NCI-H82 (cell line): ENCODE data around the gene COL4A2.

Experiments
- DNase-seq: peaks from one replicate; lab custom pipeline; 2025; lab: John Stamatoyannopoulos, UW

The COL4A2 gene

DNA sequence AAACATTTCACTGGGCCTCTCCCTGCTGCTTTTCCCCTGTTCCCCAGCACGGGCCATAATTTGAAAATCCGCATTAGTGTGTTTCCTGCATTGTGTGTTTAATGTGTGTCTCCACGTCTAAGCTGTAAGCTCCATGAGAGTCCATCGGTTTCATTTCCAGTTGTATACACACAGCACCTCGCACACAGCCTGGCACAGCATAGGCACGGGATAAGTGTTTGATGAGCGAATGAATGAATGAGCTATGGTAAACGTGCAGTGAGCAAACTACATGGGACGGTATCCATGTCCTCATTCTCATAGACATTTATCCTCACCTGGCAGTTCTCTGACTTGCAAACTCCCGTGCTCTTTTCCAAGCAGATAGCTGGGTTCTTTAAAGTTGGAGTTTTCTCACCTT, 148.4 kb downstream of the COL4A2 start:
- DNase-seq = no peak

DNA sequence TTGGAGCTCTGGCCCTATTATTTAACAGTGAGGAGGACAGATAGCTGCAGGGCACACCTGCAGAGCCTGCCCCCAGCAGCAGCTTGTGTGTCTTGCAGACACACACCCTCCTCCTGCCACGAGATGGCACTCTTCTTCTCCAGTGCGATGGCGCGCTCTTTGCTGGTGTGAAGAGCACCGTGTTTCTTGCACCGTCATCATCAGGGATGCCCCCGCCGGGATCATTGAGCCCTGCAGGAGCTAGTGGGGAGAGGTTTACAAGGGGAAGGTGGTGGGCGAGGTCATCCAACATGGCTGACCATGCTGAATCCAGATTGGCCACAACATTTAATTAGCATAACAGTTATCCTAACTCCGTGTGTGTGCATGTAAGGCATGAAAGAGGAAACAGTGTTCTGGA, 148.9 kb downstream of the COL4A2 start:
- DNase-seq = peak; percentile 93

DNA sequence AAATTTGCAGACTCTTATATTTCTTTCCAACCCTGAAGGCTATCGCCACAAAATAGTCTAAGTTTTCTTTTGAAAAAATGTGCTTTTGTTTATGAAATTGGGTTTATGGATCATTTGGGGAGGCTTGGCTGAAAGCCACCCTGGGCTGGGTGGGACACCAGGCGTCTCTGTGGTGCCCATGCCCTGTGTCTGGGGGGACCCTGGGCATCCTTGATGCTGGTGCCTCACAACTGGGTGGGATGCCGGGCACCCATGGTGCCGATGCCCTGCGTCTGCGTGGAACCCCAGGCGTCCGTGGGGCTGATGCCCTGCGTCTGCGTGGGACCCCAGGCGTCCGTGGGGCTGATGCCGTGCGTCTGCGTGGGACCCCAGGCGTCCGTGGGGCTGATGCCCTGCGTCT, 149.5 kb downstream of the COL4A2 start:
- no peak for DNase-seq

DNA sequence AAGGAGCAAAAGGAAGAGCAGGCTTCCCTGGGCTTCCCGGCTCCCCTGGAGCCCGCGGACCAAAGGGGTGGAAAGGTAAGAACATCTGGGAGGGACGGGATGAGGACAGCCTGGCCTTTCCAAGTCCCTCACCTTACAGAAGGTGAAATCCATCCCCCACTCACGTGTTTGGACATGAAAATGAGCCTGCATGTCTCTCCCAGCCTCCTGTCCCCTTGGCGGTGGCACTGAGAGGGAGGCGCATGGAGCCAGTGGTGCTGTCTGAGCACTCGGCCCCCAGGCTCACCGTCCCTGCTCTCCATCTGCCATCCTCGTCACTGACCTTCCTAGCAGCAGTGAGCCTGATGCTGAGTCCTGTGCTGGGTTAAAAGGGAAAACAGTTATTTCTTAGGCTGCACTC, 150.3 kb downstream of the COL4A2 start:
- no peak for DNase-seq

DNA sequence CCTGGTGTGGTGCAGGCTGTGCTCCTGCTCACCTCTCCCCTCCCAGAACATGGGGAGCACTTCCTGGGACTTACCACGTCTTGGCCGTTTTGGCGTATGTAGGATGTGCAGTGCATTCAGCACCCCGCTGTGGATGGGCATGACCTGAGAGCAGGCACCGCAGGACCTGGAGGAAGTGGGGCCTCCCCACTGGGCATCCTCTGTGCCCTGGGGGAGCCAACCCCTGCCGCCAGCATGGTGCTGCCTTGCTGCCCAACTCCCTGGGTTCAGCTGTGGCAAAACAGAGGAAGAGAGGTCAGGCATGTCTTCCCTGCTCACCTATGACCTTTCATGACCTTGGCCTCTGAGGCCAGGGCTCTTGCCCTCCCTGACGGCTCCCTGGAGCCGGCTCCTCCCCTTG, 150.9 kb downstream of the COL4A2 start:
- DNase-seq = no peak

DNA sequence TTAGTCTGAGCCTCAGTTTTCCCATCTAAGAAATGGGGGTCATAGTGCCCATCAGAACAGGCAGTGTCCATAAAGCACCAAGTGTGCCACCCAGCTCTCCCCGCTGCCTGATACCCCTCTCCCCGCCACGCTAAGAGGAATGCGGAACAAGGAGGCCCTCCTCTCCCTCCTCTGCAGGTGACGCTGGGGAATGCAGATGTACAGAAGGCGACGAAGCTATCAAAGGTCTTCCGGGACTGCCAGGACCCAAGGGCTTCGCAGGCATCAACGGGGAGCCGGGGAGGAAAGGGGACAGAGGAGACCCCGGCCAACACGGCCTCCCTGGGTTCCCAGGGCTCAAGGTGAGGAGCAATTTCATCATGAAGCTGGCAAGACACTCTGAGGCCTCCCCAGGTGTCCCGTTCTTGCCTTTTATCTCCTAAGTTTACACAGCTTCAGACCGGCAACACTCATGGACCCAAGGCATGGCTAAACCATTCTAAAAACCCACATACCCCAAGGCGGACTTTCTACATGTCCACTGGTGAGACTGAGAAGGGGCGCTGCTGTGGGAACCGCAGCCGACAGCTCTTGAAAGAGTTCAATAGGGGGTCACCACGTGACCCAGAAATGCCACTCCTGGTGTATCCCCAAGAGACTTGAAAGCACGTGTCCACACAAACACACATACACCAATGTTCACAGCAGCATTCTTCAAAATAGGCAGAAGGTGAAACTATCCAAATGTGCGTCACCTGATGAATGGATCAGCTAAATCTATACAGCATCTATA, 151.7 kb downstream of the COL4A2 start:
- no peak for DNase-seq

DNA sequence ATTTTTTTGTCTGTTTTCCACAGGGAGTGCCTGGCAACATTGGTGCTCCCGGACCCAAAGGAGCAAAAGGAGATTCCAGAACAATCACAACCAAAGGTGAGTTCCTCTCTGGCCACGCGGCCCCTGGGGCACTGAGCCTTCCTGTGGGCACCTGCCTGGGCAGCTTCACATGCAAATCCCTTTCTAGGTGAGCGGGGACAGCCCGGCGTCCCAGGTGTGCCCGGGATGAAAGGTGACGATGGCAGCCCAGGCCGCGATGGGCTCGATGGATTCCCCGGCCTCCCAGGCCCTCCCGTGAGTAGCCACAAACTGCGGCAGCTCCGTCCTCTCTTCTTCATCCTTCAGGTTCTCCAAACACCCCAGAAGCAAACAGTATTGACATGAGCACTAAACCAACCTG, 155.0 kb downstream of the COL4A2 start:
- DNase-seq = no peak

DNA sequence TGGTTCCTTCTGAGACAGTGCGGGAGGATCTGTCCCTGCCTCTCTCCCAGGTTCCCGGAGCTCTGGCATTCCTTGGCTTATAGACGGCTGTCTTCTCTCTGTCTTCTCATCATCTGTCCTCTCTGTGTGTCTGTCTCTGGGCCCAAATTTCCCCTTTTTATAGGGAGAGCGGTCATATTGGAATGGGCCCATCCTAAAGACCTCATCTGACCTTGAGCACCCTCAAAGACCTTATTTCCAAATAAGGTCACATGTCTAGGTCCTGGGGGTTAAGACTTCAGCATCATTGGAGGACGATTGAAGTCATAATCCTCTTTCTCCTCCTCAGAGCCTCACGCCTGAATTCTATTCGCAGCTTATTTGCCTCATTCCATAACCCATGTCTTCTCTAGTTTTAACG, 156.1 kb downstream of the COL4A2 start:
- no peak for DNase-seq

DNA sequence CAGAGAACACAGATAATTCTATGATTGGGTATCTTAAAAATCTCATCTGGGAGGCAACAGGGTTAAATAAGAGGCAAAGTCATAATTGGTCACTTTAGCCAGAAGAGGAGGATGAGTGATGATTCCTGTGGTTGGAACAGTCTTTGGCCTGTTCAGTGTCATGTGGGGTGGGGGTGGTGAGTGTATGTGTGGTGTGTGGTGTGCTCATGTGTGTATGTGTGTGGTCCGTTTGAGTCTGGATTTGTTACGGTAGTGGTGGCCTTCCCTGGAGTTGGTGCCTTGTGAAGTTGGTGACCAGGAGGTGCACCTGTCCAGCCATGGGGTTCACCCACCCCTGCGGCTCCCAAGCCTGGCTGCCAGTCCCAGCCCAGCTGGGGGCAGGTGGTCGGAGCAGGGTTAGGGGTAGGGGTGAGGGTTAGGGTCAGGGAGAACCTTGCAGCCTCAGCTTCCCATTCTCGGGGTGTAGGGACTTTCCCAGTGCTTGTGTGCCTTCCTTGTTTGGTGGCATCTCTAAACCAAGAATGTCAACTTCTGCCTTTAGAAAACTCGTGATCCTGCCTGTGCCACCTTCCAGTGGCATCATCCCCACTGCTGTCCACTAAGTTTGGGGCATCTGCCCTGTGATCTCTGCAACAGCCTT, 156.9 kb downstream of the COL4A2 start:
- DNase-seq = no peak

DNA sequence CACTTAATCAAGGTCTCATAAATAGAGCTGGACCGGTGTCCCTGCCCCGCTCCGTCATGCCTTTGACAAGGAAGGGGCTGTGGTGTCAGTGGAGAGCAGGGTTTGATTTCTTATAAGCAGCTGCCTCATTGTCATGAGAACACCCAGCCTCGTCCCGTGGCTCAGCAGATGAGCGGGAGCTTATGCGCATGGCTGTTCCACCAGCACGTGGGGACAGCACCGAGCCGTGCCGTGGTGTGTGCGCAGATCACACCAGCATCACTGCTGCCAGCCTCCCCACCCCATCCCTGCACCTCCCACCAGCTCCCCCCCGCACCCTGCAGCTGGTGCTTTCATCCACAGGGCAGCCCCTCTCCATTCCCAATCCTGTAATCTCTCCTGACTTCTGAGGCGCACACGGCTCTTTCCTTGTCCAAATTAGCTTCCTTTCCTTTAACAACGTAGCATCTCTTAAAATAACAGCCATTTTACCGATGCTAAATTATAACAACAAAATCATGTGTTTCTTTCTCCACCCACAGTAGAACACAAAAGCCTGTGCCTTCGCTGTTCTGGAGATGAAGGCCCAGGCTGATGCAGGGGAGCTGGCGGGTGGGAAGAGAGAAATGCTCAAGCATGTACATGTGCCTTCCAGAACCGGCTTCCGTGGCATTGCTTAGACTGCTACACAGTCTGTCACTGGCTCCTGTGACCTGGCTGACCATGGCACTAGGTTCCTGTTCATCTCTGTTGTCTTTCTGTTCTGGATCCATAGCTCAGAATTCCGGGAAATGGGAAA, 157.7 kb downstream of the COL4A2 start:
- DNase-seq = no peak

DNA sequence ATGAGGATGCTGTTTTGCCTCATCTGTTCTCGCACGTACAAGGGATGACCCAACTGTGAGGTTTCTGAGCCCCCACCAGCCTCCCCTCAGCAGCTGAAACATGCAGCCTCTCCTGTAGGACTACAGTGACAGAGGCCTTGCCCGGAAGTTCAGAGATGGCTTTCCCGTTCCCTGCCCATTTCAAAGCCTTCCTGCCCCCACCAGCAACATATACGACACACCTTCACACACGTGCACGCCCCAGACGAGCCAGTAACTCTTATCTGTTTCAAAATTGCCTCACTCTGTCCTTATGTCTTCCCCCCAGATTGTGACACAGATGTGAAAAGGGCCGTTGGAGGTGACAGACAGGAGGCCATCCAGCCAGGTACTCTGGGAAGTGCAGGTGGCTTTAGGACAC, 158.6 kb downstream of the COL4A2 start:
- DNase-seq = no peak

DNA sequence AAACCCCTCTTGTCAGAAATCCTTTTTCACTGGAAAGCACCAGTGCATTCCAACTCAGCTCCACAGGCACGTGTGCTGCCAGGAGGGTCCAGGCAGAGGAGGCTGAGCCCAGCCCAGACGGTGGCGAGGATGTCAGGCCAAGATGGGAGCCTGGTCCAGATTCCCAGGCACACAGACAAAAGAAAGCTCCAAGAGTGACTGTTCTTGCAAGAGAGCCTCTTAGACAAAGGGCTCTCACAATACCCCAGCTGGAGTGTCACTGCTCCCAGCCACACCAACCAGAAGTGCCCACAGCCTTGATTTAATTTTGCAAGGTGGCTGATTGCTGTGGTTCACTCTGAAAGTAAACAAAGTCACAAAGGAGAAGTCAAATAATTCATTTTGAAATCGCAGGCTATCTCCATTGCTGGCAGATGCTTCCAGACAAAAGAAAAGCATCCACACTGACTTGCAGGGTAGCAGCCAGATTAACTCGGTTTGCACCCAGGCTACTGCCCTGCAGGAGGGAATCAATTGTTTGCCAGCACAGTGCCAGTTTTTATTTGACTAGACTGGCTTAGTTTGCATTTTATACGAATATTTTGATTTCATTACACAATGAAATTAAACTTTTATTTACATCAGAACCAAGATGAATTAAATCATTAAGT, 159.3 kb downstream of the COL4A2 start:
- no peak for DNase-seq

DNA sequence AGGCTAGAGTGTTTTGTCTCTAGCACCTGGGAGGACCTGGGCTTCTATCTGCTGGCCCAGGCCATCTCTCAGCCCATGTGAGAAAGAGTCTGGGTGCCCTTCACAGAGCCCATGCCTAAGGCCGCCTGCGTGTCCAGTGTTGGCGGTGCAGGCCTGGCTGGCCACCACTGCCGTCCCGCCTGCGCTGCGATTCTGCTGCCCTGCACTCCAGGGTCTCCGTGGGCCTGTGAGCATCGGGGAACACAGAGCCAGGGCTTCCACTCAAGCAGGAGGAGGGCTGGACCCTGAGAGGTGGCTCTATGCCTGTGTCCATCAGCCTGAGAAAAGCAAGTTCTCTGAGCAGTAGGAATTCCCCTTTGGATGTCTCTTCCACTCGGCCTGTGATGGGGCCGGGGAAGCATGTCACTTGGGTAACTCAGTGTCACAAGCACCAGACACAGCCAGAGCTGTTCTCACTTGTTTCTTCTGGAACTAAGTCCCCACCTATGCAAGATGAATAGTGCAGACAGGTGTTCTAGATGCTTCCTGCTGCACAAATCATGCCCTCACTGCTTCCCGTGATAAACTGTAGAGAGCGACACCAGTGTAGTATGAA, 160.5 kb downstream of the COL4A2 start:
- no peak for DNase-seq

DNA sequence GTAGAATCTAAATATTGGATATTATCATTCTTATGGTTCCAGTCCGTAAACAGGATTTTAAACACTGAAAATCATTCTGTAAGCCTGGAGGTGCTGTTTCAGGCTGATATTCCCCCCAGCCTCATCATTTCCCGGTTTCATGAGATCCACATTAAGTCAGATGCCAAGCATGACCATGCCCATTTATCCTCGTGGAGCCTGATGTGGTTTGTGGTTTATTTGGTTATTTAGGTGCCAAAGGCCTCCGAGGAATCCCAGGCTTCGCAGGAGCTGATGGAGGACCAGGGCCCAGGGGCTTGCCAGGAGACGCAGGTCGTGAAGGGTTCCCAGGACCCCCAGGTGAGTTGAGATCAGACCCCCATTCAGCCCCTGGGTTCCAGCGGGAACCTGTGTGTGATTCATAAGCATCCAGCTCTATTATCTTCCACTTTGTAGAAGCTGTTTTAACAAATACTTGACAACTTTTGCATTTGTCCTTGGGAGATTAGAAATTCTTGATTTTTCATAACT, 162.0 kb downstream of the COL4A2 start:
- no peak for DNase-seq

DNA sequence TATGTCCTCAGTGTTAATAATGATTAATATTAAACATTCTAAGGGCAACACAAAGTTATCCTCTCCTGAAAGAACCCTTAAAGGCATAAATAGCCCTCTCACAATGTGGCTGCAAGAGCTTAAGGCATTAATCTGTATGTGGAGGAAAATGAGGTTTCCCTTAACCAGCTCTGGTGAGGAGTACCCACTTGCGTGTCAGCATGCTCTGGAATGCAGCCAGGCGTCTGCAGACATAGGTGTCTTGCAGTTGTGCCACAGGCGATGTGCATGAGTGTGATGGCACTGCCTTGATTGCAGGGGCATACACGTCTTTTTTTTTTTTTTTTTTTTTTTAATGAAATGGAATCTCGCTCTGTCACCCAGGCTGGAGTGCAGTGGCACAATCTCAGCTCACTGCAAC, 162.5 kb downstream of the COL4A2 start:
- no peak for DNase-seq

DNA sequence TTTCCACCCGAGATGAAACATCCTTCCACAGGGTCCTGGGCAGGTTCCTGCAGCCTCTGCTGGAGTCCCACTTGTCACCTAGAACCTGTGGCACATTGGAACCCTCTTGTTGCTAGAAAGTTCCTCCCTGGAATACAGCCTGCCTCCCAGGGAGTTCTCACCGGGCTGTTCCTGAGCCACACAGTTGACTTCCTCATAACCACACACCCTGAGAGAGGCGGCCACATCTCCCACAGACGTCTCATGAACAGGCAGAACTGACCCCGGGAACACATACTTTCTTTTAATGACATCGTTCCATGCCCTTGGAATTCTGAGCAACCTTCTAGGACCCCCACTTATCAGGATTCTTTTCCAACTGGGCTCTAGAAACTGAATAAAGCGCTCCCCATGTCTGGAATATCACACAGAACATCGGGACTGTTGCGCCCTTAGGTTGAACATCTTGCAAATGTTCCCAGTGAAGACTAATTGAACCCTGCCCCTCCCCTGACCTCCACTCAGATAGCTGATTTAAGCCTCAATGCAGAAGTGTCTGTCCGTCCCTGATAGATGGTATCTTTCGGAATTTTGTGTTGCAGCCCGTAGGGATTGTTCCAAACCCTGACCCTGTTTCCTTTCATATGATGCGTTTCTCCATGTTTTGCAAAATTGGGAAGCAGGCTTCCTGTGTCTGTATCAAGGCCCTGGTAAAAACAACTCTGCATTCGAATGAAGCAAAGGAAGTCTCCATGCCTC, 163.4 kb downstream of the COL4A2 start:
- no peak for DNase-seq

DNA sequence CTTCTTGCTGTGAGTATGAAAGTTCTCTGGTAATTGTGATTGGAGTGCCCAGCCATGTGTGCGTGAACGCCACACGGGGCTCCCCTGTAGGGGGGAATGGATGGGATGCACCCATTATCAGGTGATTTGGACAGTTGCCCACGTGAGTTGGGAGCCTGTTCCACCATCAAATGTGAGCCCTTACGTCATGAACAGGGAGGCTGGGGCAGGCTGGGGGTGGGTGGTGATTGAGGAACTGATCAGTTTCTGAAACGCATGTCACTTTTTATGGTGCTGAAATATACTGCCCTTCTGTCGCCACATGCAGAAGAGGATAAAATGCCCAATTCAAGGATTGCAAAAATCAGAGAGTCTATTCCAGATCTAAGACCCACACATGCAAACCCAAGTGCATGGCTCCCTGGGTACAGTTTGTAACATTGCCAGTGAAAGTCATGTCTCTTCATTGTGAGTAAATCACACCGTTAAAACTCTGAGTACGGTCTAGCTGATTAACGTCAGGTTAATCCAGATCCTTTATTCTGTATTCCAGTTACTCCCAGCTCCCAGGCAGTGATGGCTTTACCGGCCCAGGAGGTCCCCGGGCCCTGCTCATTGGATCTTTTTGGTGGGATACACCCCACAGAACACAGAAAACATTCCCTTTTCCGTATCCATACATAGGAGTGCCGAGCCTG, 164.2 kb downstream of the COL4A2 start:
- peak; percentile 43 for DNase-seq

DNA sequence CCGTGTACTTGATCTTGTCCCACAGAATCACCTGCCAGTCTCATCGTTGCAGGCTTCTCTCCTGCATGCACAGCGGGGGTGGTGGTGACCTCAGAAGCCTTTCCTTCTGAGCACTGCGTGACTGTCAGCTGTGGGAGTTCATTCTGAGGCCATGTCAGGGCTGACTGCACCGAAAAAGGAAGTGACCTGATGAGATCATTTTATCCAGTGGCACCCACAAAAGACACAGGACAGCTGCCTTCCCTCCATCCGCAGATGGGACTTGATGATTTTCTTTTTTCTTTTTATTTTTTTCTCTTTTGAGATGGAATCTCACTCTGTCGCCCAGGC, 164.7 kb downstream of the COL4A2 start:
- DNase-seq = peak; percentile 43

DNA sequence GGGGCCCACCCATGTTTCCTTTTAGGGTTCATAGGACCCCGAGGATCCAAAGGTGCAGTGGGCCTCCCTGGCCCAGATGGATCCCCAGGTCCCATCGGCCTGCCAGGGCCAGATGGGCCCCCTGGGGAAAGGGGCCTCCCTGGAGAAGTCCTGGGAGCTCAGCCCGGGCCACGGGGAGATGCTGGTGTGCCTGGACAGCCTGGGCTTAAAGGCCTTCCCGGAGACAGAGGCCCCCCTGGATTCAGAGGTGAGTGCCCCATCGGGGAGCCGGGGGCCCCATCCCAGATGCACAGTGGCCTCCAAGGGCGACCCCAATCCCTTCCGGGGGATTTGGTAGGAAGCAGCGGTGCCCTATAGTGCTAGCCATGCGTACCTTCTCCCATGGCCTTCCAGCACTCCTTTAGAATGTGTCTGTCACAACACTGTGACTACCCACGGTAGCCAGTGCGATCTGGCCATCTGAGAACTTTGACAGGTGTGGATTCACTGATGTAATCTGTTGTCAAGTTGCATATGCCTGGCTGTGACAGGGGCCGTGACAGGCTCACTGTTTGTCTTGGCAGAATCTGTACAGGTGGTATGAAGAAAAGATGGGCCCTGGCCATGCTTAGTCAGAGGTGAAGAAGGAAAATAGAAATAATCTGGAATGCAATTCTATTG, 165.9 kb downstream of the COL4A2 start:
- no peak for DNase-seq

DNA sequence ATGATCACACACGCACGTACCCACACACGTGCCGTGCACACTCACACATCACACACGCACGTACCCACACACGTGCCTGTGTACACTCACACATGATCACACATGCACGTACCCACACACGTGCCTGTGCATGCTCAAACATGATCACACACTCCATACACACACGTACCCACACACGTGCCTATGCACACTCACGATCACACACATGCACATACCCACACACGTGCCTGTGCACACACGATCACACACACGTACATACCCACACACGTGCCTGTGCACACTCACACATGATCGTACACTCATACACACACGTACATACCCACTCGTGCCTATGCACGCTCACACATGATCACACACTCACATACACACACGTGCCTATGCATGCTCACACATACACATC, 167.6 kb downstream of the COL4A2 start:
- DNase-seq = no peak
